Upper lobe of left lung (tissue), 4 donors: ENCODE results near the gene NBEAL2.

ENCODE experiments used
- POLR2A ChIP-seq, 4 donors: fragments of 450-650 bp; IDR thresholded peaks; one replicate each; pipeline ENCODE4 v1.5.1; 2016 to 2017; ENCODE audit warnings: antibody characterized with exemption in 4 of 4, mild to moderate bottlenecking in 2 of 4
- POLR2AphosphoS5 ChIP-seq, 2 donors: sonication (generic); formaldehyde crosslinking; IDR thresholded peaks; one replicate each; pipeline ENCODE4 v1.5.1; 2017; ENCODE audit warnings: antibody characterized with exemption in 2 of 2
- TF ChIP-seq, protein P1 (sequence below), 6 experiments: fragments of 450-650 bp in 4 of 6; fragments of 200-600 bp in 2 of 6; sonication (generic) in 2 of 6; IDR thresholded peaks; one replicate each; pipeline ENCODE4 v1.5.1; 2016 to 2019; ENCODE audit warnings: antibody characterized with exemption in 6 of 6

DNA sequence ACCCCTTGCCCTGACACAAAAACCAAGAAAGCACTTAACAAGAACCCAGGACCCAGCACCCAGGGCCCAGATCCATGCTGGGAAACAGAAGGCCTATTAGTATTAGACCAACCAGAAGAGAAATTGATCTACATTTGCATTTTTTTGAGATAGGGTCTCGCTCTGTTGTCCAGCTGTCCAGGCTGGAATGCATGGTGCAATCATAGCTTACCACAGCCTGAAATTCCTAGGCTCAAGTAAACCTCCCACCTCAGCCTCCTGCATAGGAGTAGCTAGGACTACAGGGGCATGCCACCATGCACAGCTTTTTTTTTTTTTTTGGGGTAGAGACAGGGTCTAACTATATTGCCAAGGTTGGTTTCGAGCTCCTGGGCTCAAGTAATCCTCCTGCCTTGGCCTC lies 29.3 kb upstream of the NBEAL2 start:
- no peak for TF ChIP-seq POLR2AphosphoS5 (IDR thresholded peaks at IDR 0.05)
- TF ChIP-seq POLR2A (IDR thresholded peaks at IDR 0.05): no peak
- TF ChIP-seq, protein P1, sequence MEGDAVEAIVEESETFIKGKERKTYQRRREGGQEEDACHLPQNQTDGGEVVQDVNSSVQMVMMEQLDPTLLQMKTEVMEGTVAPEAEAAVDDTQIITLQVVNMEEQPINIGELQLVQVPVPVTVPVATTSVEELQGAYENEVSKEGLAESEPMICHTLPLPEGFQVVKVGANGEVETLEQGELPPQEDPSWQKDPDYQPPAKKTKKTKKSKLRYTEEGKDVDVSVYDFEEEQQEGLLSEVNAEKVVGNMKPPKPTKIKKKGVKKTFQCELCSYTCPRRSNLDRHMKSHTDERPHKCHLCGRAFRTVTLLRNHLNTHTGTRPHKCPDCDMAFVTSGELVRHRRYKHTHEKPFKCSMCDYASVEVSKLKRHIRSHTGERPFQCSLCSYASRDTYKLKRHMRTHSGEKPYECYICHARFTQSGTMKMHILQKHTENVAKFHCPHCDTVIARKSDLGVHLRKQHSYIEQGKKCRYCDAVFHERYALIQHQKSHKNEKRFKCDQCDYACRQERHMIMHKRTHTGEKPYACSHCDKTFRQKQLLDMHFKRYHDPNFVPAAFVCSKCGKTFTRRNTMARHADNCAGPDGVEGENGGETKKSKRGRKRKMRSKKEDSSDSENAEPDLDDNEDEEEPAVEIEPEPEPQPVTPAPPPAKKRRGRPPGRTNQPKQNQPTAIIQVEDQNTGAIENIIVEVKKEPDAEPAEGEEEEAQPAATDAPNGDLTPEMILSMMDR (IDR thresholded peaks at IDR 0.05): no peak
